PC-9 (cell line): ENCODE measurements around the gene ZNF460. TPM values are rescaled to one million over a fixed set of nuclear protein-coding genes. Genes with fewer than 3 reads are reported as not detected.

ENCODE experiments used
- BruUV-seq: library from RNA; stranded (reverse); fragments of 400-500 nt; replicated peaks from 2 replicates; lab custom pipeline; 2021; lab: Mats Ljungman, UMichigan
- CTCF ChIA-PET: fragments of 300-600 bp; sonication (Branson Sonifier 250); formaldehyde crosslinking; loops from one replicate; lab custom pipeline; 2022; ENCODE audit warnings: antibody characterized with exemption; lab: Charles Lee
- POLR2A ChIA-PET: fragments of 300-600 bp; sonication (Branson Sonifier 250); formaldehyde crosslinking; loops from one replicate; lab custom pipeline; 2022; ENCODE audit warnings: antibody characterized with exemption; ENCODE audit not compliant: unreplicated experiment; lab: Charles Lee
- DNase-seq, 2 experiments: peaks; one replicate each; pipeline versions ENCODE4 v3.0.0 to v3.0.0-alpha.2; 2015 to 2022; ENCODE audit warnings: mixed read lengths in 1 of 2
- H2AFZ ChIP-seq: fragments of 200-600 bp; sonication (generic); 2 replicates; pipeline ENCODE4 v1.8.1; 2017; ENCODE audit warnings: antibody characterized with exemption
- H3F3A ChIP-seq: fragments of 200-600 bp; sonication (generic); 2 replicates; pipeline ENCODE4 v1.8.1; 2017; ENCODE audit warnings: antibody characterized with exemption, mild to moderate bottlenecking, low read depth; ENCODE audit not compliant: insufficient read depth
- H3K27ac ChIP-seq: fragments of 200-600 bp; sonication (generic); 2 replicates; pipeline ENCODE4 v1.6.1; 2016; ENCODE audit warnings: mixed run types
- H3K27me3 ChIP-seq: fragments of 200-600 bp; sonication (generic); 2 replicates; pipeline ENCODE4 v1.6.1; 2016; ENCODE audit warnings: low read depth, mixed run types; ENCODE audit not compliant: insufficient read depth
- H3K36me3 ChIP-seq: fragments of 200-600 bp; sonication (generic); 2 replicates; pipeline ENCODE4 v1.6.1; 2016; ENCODE audit warnings: low read depth, mixed run types
- H3K4me1 ChIP-seq: fragments of 200-600 bp; sonication (generic); replicated peaks from 2 replicates; pipeline ENCODE4 v1.6.1; 2016; ENCODE audit warnings: mixed run types; ENCODE audit not compliant: insufficient read depth
- H3K4me2 ChIP-seq: fragments of 200-600 bp; sonication (generic); 2 replicates; pipeline ENCODE4 v1.6.1; 2017; ENCODE audit warnings: mixed run types
- H3K4me3 ChIP-seq: fragments of 200-600 bp; sonication (generic); 2 replicates; pipeline ENCODE4 v1.6.1; 2016; ENCODE audit warnings: mixed run types
- H3K79me2 ChIP-seq: fragments of 200-600 bp; sonication (generic); 2 replicates; pipeline ENCODE4 v1.6.1; 2017; ENCODE audit warnings: low read depth, mixed run types
- H3K9me2 ChIP-seq: fragments of 200-600 bp; sonication (generic); 2 replicates; pipeline ENCODE4 v1.8.1; 2017; ENCODE audit warnings: mild to moderate bottlenecking; ENCODE audit not compliant: insufficient read depth
- H3K9me3 ChIP-seq: fragments of 200-600 bp; sonication (generic); 2 replicates; pipeline ENCODE4 v1.8.1; 2016; ENCODE audit warnings: low read depth; ENCODE audit not compliant: insufficient read depth
- H4K20me1 ChIP-seq: fragments of 200-600 bp; sonication (generic); 2 replicates; pipeline ENCODE4 v1.8.1; 2017; ENCODE audit not compliant: insufficient read depth
- EZH2 ChIP-seq: fragments of 200-600 bp; sonication (generic); IDR thresholded peaks from 2 replicates; pipeline ENCODE4 v1.8.0; 2017; ENCODE audit warnings: antibody characterized with exemption, low read depth
- intact Hi-C: fragments of 100-400 bp; cut with micrococcal nuclease; formaldehyde crosslinking; loops from one replicate; pipeline ENCODE4 v1.10.0; 2022; ENCODE audit not compliant: unreplicated experiment
- total RNA-seq: library from RNA; stranded (reverse); gene quantifications from 2 replicates; pipeline ENCODE4 v1.2.3, GENCODE V29; 2021
- TF ChIP-seq, protein P1 (sequence below): fragments of 200-600 bp; sonication (generic); conservative IDR thresholded peaks from 2 replicates; pipeline ENCODE4 v1.6.1; 2017; ENCODE audit warnings: mixed run types, antibody characterized with exemption, mild to moderate bottlenecking, moderate library complexity

ZNF460 gene
- total RNA-seq, 1 experiment from 2014 or later, result 84.0 TPM

DNA sequence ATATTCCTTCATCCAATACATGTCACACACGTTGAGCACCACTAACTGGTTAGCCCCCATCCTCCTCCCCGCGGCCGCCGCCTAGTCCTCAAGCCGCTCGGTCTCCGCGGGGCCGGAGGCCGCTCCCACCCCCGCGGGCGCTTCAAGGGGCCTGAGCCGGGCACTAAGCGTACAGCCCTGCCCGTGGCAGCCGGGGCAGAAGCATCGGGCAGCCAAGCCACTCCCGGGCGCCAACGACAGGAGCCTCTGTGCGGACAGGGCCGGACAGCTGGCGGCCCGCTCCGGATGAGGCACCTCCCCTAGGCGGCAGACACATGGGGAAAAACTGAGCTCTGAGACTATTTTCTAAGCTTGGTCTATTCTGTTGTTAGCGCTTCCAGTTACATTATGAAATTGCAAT lies 37.2 kb downstream of the ZNF460 start:
- Histone ChIP-seq H3K79me2 (peaks cover 21% of the 10 kb centered on the region), H3K4me1 (peaks cover 19% of the 10 kb centered on the region), H3K27me3 (no peaks in the 10 kb centered on the region), H3K4me2 (no peak overlapping the region), H4K20me1 (no peaks in the 10 kb centered on the region), H3K4me3 (no peak overlapping the region), H3K27ac (no peak overlapping the region), H3K9me2 (no peaks in the 10 kb centered on the region; the same call in 1 of the 2 replicates), H3F3A (peaks cover 4% of the 10 kb centered on the region; the same call in 1 of the 2 replicates), H2AFZ (no peak overlapping the region), H3K36me3 (no peaks in the 10 kb centered on the region), H3K9me3 (no peaks in the 10 kb centered on the region)
- no TSS peak for BruUV-seq
- ChIA-PET POLR2A (no interaction called here), CTCF (interaction anchor here (0.7 kb wide), 1 partner anchor 16 kb away, joined by 3 read pairs; no protein-coding TSS in a partner anchor)
- intact Hi-C loops, result no loop called here
- DNase-seq, result no peak
- TF ChIP-seq, protein P1, sequence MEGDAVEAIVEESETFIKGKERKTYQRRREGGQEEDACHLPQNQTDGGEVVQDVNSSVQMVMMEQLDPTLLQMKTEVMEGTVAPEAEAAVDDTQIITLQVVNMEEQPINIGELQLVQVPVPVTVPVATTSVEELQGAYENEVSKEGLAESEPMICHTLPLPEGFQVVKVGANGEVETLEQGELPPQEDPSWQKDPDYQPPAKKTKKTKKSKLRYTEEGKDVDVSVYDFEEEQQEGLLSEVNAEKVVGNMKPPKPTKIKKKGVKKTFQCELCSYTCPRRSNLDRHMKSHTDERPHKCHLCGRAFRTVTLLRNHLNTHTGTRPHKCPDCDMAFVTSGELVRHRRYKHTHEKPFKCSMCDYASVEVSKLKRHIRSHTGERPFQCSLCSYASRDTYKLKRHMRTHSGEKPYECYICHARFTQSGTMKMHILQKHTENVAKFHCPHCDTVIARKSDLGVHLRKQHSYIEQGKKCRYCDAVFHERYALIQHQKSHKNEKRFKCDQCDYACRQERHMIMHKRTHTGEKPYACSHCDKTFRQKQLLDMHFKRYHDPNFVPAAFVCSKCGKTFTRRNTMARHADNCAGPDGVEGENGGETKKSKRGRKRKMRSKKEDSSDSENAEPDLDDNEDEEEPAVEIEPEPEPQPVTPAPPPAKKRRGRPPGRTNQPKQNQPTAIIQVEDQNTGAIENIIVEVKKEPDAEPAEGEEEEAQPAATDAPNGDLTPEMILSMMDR, result no peak
- TF ChIP-seq EZH2, result no peak

DNA sequence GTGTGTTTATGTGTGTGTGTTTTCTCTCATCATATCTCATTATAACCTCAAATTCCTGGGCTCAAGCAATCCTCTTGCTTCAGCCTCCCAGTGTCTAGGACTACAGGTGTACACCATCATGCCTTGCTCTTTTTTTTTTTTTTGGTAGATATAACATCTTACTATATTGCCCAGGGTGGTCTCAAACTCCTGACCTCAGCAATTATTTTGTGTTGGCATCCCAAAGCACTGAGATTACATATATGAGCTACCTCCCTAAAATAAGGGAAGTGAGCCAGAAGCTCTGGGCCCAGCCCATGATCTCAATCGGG lies 39.5 kb downstream of the ZNF460 start:
- TSS peak; percentile 100 for BruUV-seq
- ChIA-PET POLR2A (interaction anchor here (0.6 kb wide), 1 partner anchor 1239 kb away, joined by 3 read pairs; no protein-coding TSS in a partner anchor), CTCF (no interaction called here)
- Histone ChIP-seq H3K27me3 (no peaks in the 10 kb centered on the region), H3K36me3 (peaks cover 9% of the 10 kb centered on the region; the same call in 1 of the 2 replicates), H3F3A (peaks cover 4% of the 10 kb centered on the region; the same call in 1 of the 2 replicates), H3K4me3 (peak overlapping the region; percentile 91), H3K4me2 (peak overlapping the region; percentile 100), H4K20me1 (no peaks in the 10 kb centered on the region), H3K27ac (peak overlapping the region; percentile 51), H2AFZ (peak overlapping the region; percentile 99), H3K79me2 (peaks cover 32% of the 10 kb centered on the region), H3K9me3 (no peaks in the 10 kb centered on the region), H3K4me1 (peaks cover 19% of the 10 kb centered on the region), H3K9me2 (no peaks in the 10 kb centered on the region; the same call in 1 of the 2 replicates)
- TF ChIP-seq, protein P1, result no peak
- TF ChIP-seq EZH2, result no peak
- no peak for DNase-seq
- intact Hi-C loops, result loop anchor here (1.0 kb wide), 4 partner anchors 18 to 80 kb away; partner anchors contain the start of genes ZNF304, ZNF460 and ZNF805

DNA sequence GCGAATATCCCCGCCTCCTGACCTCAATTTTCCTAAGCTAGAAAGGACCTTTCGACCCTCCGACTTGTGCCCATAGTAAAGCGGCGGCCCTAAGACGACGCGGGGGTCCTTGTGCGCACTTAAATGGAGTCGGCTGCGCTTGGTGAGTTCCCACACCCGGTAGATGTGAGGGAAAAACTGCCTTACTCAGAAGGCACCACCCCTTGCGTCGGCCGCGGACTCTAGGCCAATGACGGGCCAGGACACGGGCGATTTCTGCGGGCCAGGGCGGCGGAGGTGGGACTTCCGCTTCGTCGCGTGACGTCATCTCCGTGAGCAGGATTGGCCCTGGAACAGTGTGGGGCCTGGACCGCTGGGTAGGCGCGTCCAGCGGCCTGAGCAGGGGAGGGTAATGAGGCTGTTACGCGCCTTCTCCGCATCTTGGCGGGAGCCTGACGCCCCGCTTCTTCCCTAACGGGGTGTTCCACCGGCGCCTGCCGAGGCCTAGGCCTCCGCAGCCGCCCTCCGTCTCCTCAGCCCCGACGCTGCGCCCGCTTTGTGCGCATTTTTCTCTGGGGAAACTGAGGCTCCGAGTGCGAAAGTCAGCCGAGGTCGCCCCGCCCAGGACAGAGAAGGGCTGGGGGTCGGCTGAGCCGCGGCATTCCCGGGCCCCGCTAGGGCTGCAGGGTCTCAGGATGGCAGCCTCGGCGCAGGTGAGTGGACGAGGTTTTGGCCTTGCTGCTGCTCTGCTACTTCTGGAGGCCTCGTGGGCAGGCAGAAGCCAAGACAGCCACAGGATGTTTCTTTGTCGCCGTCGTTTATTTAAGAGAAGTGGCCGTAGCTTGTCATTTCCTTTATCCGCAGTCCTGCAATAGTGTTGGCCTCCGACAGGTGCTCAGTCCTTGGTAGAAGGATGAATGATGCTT lies 40.1 kb downstream of the ZNF460 start, which contains the start of gene ZNF543:
Gene ZNF543 (plus strand): TSS at position 293 of the 905 bp plus-strand sequence. CDS start 382 bp downstream, at position 675.
- peaks cover 32% of the 10 kb centered on the region for H3K79me2 ChIP-seq
- CTCF ChIA-PET, result no interaction called here

More for the DNA sequence above, 40.1 kb downstream of the ZNF460 start, which contains the start of gene ZNF543:
- Histone ChIP-seq H4K20me1 (no peaks in the 10 kb centered on the region), H3K4me2 (peak within 1 kb of the TSS; percentile 100), H3K27me3 (no peaks in the 10 kb centered on the region), H3K27ac (peak within 1 kb of the TSS; percentile 51), H3K36me3 (peaks cover 9% of the 10 kb centered on the region; the same call in 1 of the 2 replicates), H3F3A (peaks cover 4% of the 10 kb centered on the region; the same call in 1 of the 2 replicates), H3K9me2 (no peaks in the 10 kb centered on the region), H2AFZ (peak within 1 kb of the TSS; percentile 99), H3K4me1 (peaks cover 19% of the 10 kb centered on the region), H3K9me3 (no peaks in the 10 kb centered on the region), H3K4me3 (peak within 1 kb of the TSS; percentile 91)
- intact Hi-C loops, result loop anchor here (1.0 kb wide), 4 partner anchors 18 to 80 kb away; partner anchors contain the start of genes ZNF304, ZNF460 and ZNF805
- TF ChIP-seq EZH2, result no peak
- TF ChIP-seq, protein P1, result no peak
- POLR2A ChIA-PET, result interaction anchor here (0.6 kb wide), 2 partner anchors 79 to 1239 kb away, joined by 3 read pairs; no protein-coding TSS in a partner anchor
- TSS peak; percentile 54 for BruUV-seq
- peak; percentile 92 to 96 for DNase-seq
